ENCODE results near the gene IL4R.

DNA sequence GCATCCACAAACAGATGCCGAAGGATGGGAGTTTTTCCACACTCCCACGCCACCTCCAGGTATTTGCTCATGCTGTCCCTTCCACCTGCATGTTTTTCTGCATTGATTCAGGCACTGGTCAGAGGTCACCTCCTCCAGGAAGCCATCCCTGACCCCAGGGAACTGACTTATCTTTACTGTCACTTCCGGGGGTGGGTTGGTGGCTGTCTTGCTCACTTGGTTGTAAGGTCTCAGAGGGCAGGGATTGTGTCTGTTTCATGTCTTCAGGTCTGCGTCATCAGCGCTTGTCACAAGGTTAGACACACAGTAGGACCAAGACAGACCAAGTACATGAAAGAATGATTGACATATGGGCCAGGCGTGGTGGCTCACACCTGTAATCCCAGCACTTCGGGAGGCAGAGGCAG is 1.9 kb upstream of the IL4R start:
- TF ChIP-seq, protein P1, sequence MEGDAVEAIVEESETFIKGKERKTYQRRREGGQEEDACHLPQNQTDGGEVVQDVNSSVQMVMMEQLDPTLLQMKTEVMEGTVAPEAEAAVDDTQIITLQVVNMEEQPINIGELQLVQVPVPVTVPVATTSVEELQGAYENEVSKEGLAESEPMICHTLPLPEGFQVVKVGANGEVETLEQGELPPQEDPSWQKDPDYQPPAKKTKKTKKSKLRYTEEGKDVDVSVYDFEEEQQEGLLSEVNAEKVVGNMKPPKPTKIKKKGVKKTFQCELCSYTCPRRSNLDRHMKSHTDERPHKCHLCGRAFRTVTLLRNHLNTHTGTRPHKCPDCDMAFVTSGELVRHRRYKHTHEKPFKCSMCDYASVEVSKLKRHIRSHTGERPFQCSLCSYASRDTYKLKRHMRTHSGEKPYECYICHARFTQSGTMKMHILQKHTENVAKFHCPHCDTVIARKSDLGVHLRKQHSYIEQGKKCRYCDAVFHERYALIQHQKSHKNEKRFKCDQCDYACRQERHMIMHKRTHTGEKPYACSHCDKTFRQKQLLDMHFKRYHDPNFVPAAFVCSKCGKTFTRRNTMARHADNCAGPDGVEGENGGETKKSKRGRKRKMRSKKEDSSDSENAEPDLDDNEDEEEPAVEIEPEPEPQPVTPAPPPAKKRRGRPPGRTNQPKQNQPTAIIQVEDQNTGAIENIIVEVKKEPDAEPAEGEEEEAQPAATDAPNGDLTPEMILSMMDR (conservative IDR thresholded peaks at IDR 0.05; ENCODE audit: low read depth, low read length) = no peak
- TF ChIP-seq EZH2 (IDR thresholded peaks at IDR 0.05; ENCODE audit: low read length, unreplicated experiment) = no peak

Measured in PC-3 (cell line).